ENCODE data around the gene WDR62.
"Not testable (repeated sequence)": the region's sequence is repeated elsewhere in the genome, so short reads cannot be mapped to it uniquely, and the experiment has no call there.

WDR62 gene

DNA sequence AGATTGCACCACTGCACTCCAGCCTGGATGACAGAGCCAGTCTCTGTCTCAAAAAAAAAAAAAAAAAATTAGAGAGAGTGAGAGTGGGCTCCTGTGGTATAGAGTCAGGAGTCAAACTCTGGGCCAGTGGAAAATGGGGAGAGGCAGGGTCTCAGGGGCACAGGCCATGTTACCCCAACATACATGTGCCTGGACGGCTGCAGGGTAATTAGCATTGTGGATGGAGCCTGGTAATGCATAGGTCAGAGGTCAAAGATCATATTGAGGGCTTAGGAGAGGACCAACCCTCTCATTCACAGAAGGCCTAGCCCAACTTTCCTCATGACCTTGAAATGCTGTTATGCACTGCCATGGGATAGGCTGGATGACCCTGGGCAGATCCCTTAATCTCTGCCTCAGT, 29.2 kb upstream of the WDR62 start:
- Histone ChIP-seq H3K9ac (ENCODE audit: low read length) (no peak overlapping the region), H3K9me3 (ENCODE audit: control insufficient read depth, low read length) (no peaks in the 10 kb centered on the region), H3K4me3 (ENCODE audit: low read length) (no peak overlapping the region), H3K27me3 (ENCODE audit: control insufficient read depth, insufficient read depth, low read length) (no peaks in the 10 kb centered on the region), H3K4me1 (ENCODE audit: control insufficient read depth, insufficient read depth, low read length) (no peaks in the 10 kb centered on the region), H3K36me3 (ENCODE audit: control insufficient read depth, insufficient read depth, low read length) (no peaks in the 10 kb centered on the region)

DNA sequence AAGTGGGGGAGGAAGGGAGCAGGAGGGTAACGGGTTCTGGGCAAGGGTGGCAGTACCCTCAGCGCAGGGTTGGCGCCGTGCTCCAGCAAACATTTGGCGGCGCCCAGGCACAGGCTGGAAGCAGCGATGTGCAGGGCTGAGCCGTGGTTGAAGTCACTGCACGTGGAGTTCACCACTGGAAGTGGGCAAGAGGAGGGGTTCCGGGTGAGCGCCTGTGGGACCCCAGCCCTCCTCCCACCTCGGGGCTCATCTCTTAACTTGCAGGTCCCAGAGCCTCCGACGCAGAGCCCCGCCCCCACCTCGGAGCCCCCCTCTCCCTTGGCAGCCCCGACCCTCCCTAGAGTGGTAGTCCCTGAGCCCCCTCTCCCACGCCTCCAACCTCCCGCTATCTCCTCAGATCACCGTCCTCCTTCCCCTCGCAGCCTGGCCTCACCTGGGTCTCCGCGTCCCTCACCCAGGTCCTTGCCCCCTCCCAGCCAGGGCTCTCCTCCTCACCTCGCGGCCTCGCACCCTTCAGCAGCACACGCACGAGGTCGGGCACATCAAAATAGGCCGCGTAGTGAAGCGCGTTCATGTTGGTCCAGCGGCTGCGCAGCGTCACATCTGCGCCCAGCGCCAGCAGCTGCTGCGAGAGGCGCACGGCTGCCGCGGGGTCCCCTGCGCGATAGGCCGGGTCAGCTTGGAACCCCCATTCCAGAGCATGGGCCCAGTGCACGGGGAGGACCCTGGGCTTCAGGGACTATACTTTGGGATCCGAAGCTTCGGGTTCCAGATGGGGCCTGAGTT, 28.4 kb upstream of the WDR62 start:
- H3K9ac ChIP-seq (ENCODE audit: low read length): no peak overlapping the region
- H3K4me1 ChIP-seq (ENCODE audit: control insufficient read depth, insufficient read depth, low read length): no peaks in the 10 kb centered on the region
- no peaks in the 10 kb centered on the region for H3K36me3 ChIP-seq (ENCODE audit: control insufficient read depth, insufficient read depth, low read length)
- H3K27me3 ChIP-seq (ENCODE audit: control insufficient read depth, insufficient read depth, low read length): no peaks in the 10 kb centered on the region
- H3K9me3 ChIP-seq (ENCODE audit: control insufficient read depth, low read length): no peaks in the 10 kb centered on the region
- H3K4me3 ChIP-seq (ENCODE audit: low read length): no peak overlapping the region

DNA sequence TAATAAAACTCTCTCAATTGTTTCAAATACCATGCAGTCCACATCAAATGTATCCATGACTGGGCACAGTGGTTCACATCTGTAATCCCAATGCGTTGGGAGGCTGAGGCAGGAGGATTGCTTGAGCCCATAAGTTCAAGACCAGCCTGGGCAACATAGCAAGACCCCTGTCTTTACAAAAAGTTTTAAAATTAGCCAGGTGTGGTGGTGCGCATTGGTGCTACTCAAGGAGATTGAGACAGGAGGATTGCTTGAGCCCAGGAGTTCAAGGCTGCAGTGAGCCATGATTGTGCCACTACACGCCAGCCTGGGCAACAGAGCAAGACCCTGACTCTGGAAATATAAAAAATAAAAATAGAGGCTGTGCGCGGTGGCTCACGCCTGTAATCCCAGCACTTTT, 27.0 kb upstream of the WDR62 start:
- no peaks in the 10 kb centered on the region for H3K9me3 ChIP-seq (ENCODE audit: control insufficient read depth, low read length)
- no peaks in the 10 kb centered on the region for H3K27me3 ChIP-seq (ENCODE audit: control insufficient read depth, insufficient read depth, low read length)
- no peak overlapping the region for H3K4me3 ChIP-seq (ENCODE audit: low read length)
- no peaks in the 10 kb centered on the region for H3K36me3 ChIP-seq (ENCODE audit: control insufficient read depth, insufficient read depth, low read length)
- H3K4me1 ChIP-seq (ENCODE audit: control insufficient read depth, insufficient read depth, low read length): no peaks in the 10 kb centered on the region
- H3K9ac ChIP-seq (ENCODE audit: low read length): no peak overlapping the region

DNA sequence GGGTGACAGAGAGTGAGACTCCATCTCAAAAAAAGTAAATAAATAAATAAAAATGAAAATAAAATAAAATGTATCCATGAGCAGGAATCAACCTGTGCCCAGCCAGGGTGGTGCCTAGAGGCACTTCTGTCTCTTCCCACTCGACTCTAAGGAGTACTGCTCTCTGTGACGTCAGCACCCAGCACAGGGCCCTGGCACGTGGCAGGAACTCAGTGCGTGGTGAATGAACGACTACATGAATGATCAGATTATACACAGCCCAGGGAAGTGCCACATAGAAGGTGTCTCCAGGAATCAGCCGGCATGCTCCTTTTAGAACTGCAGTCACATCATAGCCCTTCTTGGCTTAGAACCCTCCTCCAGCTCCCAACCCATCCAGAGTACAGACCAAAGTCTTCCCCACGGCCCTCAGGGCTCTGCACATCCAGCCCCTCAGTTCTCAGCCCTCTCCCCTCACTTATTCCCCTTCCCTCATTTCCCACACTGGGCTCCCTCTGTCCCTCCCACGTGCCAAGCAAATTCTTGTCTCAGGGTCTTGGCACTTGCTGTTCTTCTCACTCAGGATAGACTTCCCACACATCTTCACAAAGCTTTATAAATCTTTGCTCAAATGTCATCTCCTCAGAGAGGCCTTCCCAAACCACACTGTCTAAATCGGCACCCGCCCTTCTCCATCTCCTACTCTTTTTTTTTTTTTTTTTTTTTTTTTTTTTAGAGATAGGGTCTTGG, 26.2 kb upstream of the WDR62 start:
- Histone ChIP-seq H3K4me1 (ENCODE audit: control insufficient read depth, insufficient read depth, low read length) (no peaks in the 10 kb centered on the region), H3K27me3 (ENCODE audit: control insufficient read depth, insufficient read depth, low read length) (no peaks in the 10 kb centered on the region), H3K36me3 (ENCODE audit: control insufficient read depth, insufficient read depth, low read length) (no peaks in the 10 kb centered on the region), H3K9ac (ENCODE audit: low read length) (no peak overlapping the region), H3K4me3 (ENCODE audit: low read length) (no peak overlapping the region), H3K9me3 (ENCODE audit: control insufficient read depth, low read length) (no peaks in the 10 kb centered on the region)

DNA sequence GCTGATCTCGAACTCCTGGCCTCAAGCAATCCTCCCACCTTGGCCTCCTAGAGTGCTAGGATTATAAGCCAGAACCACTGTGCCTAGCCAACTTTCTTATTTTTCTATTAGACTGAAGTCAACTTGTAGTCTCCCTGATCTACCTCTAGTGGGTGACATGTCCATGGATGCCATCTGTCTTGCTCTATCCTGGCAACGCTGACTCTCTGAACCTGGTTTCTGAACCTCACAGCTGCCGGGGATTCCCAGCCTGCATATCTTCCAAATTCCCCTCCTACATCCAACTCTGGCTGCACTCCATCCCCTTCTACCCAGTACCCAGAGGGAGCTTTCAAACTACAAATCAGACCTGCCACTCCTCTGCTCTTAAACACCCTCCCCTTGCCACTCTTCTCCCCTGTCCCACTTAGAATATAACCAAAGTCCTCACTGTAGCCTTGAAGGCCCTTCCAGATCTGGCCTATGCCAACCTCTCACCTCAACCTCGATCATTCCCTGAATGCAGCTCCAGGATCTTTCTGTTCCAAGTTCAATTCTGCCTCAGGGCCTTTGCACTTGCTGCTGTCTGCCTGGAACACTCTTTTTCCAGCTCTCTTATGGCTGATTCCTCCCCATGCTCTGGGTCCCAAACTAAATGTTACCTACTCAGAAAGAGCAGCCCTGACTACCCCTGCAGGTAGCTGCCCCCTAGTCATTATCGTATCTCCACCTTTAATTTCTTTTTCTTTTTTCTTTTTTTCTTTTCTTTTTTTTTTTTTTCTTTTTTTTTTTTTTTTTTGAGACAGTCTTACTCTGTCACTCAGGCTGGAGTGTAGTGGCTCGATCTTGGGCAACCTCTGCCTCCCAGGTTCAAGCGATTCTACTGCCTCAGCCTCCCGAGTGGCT, 24.2 kb upstream of the WDR62 start:
- Histone ChIP-seq H3K36me3 (ENCODE audit: control insufficient read depth, insufficient read depth, low read length) (no peaks in the 10 kb centered on the region), H3K4me3 (ENCODE audit: low read length) (no peak overlapping the region), H3K27me3 (ENCODE audit: control insufficient read depth, insufficient read depth, low read length) (no peaks in the 10 kb centered on the region), H3K9ac (ENCODE audit: low read length) (no peak overlapping the region), H3K4me1 (ENCODE audit: control insufficient read depth, insufficient read depth, low read length) (no peaks in the 10 kb centered on the region), H3K9me3 (ENCODE audit: control insufficient read depth, low read length) (no peaks in the 10 kb centered on the region)

DNA sequence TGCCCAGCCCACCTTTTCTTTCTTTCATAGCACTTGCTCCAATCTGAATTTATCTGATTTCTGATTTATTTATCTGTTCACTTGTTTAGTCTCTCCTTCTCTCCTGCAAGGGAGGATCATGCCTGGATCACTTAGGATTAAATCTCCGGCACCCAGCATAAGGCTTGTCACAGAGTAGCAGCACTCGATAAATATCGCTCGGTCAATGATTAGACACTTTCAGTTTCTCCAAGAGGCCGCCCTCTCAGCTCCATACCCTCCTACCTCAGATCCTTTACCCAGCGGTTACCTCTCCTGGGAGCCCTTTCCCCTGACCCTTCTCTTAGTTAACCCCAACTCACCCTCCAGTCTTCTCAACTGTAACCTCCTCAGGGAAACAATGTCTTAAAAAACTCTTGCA, 23.4 kb upstream of the WDR62 start:
- Histone ChIP-seq H3K9me3 (ENCODE audit: control insufficient read depth, low read length) (no peaks in the 10 kb centered on the region), H3K27me3 (ENCODE audit: control insufficient read depth, insufficient read depth, low read length) (no peaks in the 10 kb centered on the region), H3K4me3 (ENCODE audit: low read length) (no peak overlapping the region), H3K4me1 (ENCODE audit: control insufficient read depth, insufficient read depth, low read length) (no peaks in the 10 kb centered on the region), H3K9ac (ENCODE audit: low read length) (peak overlapping the region; percentile 53), H3K36me3 (ENCODE audit: control insufficient read depth, insufficient read depth, low read length) (no peaks in the 10 kb centered on the region)

DNA sequence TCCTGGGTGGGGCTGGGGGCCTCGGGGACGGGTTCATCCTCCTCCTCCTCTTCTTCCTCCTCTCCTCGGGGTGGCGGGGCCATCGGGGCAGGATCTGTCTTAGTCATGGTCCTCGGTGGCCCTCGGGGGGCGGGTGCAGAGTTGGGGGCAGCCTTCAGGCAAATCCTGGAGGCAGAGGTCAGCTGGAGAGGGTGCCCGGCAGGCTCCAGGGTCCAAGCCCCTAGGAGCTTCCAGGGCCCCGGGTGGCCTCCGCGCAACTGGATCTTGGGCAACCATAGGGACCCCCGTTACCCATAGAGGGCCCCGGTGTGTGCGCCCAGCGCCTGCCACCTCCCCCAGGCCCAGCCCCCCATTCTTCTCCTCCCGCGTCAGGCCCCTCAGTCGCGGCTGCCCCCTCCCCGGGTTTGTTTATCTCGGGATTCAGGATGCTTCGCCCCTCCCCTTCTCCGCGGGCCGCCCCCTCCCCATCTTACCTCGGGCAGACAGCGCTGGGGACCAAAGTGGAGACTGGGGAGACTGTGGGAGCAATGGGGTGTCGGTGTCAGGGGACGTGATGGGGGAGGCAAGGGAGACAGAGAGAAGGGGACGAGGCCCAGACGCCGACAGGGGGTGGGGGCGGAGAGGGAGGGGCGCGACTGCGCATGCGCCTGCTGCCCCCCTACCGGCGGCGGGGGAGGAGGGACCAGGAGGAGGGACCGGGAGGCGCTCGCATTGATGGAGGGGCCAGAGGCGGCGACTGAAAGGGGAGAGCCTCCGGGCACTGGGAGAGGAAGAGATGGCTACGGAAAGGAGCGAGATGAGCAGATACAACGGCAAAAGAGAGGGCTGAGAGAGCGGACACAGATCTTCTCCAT, 22.2 kb upstream of the WDR62 start, which contains the start of gene CLIP3:
CLIP3 (minus strand) TSS at position 623 of the 854 bp plus-strand sequence; CDS start at position 107, 516 bp downstream.
- Histone ChIP-seq H3K9ac (ENCODE audit: low read length) (peak within 1 kb of the TSS; percentile 47), H3K4me3 (ENCODE audit: low read length) (no peak within 1 kb of the TSS), H3K27me3 (ENCODE audit: control insufficient read depth, insufficient read depth, low read length) (no peaks in the 10 kb centered on the region), H3K9me3 (ENCODE audit: control insufficient read depth, low read length) (no peaks in the 10 kb centered on the region), H3K4me1 (ENCODE audit: control insufficient read depth, insufficient read depth, low read length) (no peaks in the 10 kb centered on the region), H3K36me3 (ENCODE audit: control insufficient read depth, insufficient read depth, low read length) (no peaks in the 10 kb centered on the region)

DNA sequence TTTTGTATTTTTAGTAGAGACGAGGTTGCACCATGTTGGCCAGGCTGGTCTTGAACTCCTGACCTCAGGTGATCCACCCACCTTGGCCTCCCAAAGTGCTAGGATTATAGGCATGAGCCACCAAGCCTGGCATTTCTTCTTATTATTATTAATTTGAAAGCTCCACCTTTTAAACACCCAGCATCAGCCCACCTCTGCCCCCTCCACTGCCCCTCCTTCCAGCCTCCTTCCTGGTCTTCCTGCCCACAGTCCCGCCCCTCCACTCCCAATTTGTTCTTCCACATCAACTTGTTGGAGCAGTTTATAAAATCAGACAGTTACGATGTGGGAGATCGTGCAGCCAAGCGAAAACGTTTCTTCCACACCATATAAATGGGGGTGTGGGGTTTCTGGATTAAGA, 14.2 kb upstream of the WDR62 start:
- no peaks in the 10 kb centered on the region for H3K4me1 ChIP-seq (ENCODE audit: control insufficient read depth, insufficient read depth, low read length)
- no peaks in the 10 kb centered on the region for H3K27me3 ChIP-seq (ENCODE audit: control insufficient read depth, insufficient read depth, low read length)
- H3K4me3 ChIP-seq (ENCODE audit: low read length): no peak overlapping the region
- H3K9me3 ChIP-seq (ENCODE audit: control insufficient read depth, low read length): no peaks in the 10 kb centered on the region
- no peaks in the 10 kb centered on the region for H3K36me3 ChIP-seq (ENCODE audit: control insufficient read depth, insufficient read depth, low read length)
- no peak overlapping the region for H3K9ac ChIP-seq (ENCODE audit: low read length)

DNA sequence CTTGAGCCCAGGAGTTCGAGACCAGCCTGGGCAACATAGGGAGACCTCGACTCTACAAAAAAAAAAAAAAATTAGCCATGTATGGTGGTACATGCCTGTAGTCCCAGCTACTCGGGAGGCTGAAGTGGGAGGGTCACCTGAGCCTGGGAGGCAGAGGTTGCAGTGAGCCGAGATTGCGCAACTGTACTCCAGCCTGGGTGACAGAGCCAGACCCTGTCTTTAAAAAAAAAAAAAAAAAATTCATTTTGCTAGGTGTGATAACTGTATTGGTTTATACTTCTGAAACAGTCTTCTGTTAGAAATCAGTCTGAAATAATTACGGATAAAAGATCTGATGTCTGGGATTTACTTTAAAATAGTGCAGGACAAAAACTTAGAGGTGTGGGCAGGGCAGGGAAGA, 13.6 kb upstream of the WDR62 start:
- H3K4me1 ChIP-seq (ENCODE audit: control insufficient read depth, insufficient read depth, low read length); H3K4me3 ChIP-seq (ENCODE audit: low read length); H3K36me3 ChIP-seq (ENCODE audit: control insufficient read depth, insufficient read depth, low read length); H3K9ac ChIP-seq (ENCODE audit: low read length); H3K27me3 ChIP-seq (ENCODE audit: control insufficient read depth, insufficient read depth, low read length); H3K9me3 ChIP-seq (ENCODE audit: control insufficient read depth, low read length): not testable (repeated sequence)

DNA sequence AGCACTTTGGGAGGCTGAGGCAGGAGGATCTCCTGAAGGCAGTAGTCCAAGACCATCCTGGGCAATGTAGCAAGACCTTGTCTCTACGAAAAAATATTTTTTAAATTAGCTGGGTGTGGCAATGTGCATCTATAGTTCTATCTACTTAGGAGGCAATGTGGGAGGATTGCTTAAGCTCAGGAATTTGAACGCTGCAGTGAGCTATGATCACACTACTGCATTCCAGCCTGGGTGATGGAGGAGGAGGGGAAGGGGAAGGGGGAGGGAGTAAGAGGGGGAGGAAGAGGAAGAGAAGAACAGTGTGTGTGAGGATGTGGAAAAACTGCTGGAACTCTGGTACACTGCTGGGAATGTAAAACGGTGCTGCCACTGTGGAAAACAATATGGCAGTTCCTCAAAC, 12.9 kb upstream of the WDR62 start:
- H3K36me3 ChIP-seq (ENCODE audit: control insufficient read depth, insufficient read depth, low read length): no peaks in the 10 kb centered on the region
- no peak overlapping the region for H3K4me3 ChIP-seq (ENCODE audit: low read length)
- no peaks in the 10 kb centered on the region for H3K27me3 ChIP-seq (ENCODE audit: control insufficient read depth, insufficient read depth, low read length)
- H3K4me1 ChIP-seq (ENCODE audit: control insufficient read depth, insufficient read depth, low read length): no peaks in the 10 kb centered on the region
- no peaks in the 10 kb centered on the region for H3K9me3 ChIP-seq (ENCODE audit: control insufficient read depth, low read length)
- no peak overlapping the region for H3K9ac ChIP-seq (ENCODE audit: low read length)

DNA sequence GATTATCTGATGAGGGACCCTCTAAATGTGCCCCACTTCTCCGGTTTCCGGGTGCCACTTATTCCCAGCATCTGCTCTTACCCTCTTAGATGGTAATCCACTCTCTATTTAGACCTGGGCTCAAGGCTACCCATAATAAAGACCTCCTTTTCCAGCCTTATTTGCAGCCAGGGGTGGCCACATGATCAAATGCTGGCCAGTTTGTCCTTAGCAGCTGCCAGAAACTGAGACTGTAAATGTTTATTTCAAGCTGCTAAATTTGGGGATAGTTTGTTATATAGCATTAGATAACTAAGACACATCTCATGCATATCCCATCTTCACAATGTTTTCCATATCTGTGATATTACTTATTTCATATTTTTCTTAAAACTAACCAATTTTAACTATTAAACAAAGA, 10.7 kb upstream of the WDR62 start:
- Histone ChIP-seq H3K4me1 (ENCODE audit: control insufficient read depth, insufficient read depth, low read length) (no peaks in the 10 kb centered on the region), H3K36me3 (ENCODE audit: control insufficient read depth, insufficient read depth, low read length) (no peaks in the 10 kb centered on the region), H3K9me3 (ENCODE audit: control insufficient read depth, low read length) (no peaks in the 10 kb centered on the region), H3K27me3 (ENCODE audit: control insufficient read depth, insufficient read depth, low read length) (no peaks in the 10 kb centered on the region), H3K9ac (ENCODE audit: low read length) (no peak overlapping the region), H3K4me3 (ENCODE audit: low read length) (no peak overlapping the region)
